Stimulated activated CD4-positive, alpha-beta T cell treated with anti-CD3 and anti-CD28 coated beads, TNF-alpha, amount 100 ng/mL, for 4 hours (primary cell): ENCODE measurements around the gene FMN2.

Experiments
- DNase-seq, 3 experiments: peaks; one replicate each; pipeline ENCODE4 v3.0.0-alpha.2; 2020; ENCODE audit warnings: low read depth in 3 of 3

The FMN2 gene

GRCh38 chr1:240423246-240423924, 331.7 kb downstream of the FMN2 start:
- DNase-seq = no peak

- DNase-seq = no peak
Observed at GRCh38 chr1:240424740-240425464, 333.2 kb downstream of the FMN2 start.

DNA sequence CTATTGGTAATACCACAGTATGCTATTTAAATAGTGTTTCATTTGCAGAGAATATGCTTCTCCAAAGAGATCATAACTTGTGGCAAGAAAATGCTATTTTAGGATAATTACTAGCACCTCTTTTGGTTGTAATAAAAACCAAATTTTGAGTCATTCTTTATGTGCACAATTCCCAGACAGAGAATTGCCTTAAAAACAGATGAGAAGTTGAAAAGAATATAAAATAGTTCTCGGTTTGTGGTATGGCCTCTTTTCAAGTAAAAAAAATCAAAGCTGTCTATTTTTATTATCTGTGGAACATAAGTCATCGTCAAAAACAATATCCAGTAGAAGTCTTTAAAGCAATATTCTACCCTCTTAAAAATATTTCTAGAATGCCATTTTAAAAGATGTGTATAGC, 334.4 kb downstream of the FMN2 start:
- no peak for DNase-seq

DNA sequence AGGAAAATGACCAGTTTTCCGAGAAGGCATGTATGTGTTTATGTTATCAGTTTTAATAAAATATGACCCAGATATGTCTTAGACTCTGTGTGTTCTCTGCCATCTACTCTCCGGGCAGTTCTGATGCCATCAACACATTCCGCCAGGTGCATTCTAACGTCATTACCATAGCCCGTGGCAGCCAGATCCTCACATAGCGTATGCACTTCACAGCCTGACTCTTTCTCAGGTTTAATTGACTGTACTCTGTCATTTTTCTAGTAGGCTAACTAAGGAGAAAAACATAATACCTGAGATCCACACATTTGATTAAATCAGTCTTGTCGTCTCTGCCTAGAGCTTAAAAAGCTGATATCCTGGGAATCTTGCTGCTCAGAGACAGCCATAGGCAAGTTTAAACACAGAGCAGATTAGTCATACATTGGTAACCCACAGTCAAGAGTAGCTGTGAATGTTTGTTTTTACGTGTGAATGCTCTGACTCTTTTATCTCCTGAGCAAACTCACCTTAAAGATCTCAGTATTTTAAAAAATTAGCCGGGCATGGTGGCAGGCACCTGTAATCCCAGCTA, 344.4 kb downstream of the FMN2 start:
- DNase-seq = no peak

- no peak for DNase-seq
Observed at GRCh38 chr1:240441669-240442068, 350.0 kb downstream of the FMN2 start.

- no peak for DNase-seq
Observed at GRCh38 chr1:240445369-240445768, 353.7 kb downstream of the FMN2 start.

- no peak for DNase-seq
Observed at GRCh38 chr1:240455228-240455821, 363.6 kb downstream of the FMN2 start.

- DNase-seq = no peak
Observed at GRCh38 chr1:240457203-240457602, 365.5 kb downstream of the FMN2 start.

DNA sequence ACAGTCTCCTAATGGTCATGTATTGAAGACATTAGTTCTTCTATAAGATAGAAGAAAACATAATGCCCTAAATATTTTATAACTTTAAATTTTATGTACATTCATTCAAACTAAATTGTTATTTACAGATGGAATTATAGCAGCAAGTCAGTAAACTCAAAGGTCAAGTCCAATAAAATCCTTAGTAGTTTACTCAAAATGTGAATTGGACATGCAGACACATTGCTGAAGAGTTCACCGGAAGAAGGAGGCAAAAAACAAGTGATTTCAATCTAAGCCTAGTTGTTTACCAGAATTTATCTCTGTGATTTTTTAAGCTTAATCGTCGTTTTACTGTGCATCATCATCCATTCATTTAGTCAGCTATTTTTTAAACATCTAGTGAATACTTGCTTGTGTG, 370.6 kb downstream of the FMN2 start:
- no peak for DNase-seq

- DNase-seq = no peak
Observed at GRCh38 chr1:240462766-240463395, 371.2 kb downstream of the FMN2 start.

DNA sequence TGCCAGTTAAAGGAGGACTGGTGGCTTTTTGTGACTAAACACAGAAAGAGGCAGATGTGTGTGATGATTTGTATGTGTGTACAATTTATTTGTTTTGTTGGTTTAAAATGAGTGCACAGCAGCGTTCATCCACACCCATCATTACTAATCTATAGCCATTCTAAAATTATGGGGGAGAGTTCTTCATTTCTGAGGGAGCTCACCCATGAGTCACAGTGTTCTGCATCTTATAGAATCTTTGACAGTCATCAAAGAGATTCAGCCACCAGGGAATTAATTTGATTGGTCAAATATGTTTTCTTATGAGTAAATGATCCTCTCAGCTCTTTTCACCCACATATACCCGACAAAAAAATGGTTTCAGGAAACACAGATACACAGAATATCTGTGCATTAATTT, 372.4 kb downstream of the FMN2 start:
- no peak for DNase-seq

DNA sequence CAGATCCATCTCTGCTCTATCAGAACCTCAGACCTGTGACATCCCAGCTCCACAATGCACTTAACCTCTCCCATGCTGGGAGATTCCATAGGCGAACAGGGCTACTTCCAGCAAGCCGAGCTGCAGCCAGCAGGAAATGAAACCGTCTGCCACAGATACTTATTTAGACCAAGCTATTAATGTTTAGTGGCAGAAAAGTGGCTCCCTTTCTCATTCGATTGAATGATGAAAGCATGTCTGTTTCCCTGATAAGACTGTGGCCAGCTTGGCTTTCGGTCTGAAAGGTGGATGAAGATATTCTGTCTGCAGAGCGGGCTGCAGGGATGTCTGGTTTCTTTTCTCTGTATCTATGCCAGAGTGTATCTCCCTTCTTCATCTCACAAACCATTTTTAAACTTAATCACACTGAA, 373.9 kb downstream of the FMN2 start:
- DNase-seq = no peak

DNA sequence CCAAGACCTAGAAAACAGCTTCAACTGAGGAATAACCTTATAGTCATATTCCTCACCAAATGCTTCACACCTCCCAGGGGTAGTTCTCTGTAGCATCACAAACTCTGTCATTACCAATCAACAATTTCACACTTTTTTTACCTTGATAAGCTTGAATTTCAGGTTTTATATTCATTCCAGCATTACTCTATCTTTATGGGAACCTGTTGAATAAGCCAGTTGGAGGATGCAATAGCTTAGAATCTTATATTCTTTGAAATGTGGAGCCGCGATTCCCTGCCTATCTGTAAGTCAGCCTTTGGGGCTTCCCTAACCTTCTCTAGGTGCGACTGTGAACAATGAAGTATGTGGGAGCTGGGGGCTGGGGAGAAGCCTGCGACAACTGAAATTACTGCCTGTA, 374.8 kb downstream of the FMN2 start:
- no peak for DNase-seq

GRCh38 chr1:240467895-240468294, 376.2 kb downstream of the FMN2 start:
- no peak for DNase-seq

DNA sequence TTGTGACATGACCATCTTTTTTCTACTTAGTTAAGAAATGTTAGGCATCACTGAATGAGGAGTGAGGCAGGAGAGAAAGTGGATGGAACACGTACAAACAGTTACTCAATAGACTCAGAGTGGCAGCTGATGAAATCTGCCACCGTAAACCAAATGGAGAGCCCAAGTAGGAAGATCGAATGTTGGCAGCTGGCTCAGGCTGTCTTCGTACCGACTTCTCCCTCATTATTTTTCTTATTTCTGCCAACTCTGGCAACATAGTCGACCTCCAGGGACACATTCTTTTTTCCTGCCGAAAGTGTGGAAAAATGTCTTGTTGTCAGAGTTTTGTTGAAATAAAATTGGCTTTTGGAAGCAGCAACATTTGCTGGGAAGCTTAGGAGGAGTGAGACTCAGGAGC, 377.0 kb downstream of the FMN2 start:
- no peak for DNase-seq

DNA sequence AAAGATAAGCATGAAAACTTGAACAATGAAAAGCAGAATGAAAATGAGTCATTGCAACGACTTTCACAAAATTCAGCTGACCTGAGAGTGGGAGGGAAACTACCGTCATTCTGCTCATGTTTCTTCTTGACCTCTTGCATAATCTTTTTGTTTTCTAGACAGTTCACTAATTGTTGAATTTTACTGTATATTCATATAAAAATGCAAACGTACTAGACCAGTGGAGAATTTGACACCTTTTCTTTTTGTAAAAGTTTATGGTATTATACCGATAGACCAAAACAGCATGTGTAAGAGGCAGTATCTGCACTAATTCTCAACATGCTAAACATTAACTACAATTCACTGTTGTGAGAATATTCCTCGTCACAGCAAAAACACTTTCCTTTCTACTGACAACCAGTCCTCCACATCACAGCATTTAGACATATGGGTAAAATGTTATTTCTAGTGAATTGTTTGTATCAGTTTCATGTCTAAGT, 382.5 kb downstream of the FMN2 start:
- no peak for DNase-seq

GRCh38 chr1:240475832-240476231, 384.1 kb downstream of the FMN2 start:
- no peak for DNase-seq

GRCh38 chr1:240478536-240478935, 386.9 kb downstream of the FMN2 start:
- DNase-seq = no peak

GRCh38 chr1:240484804-240485443, 393.2 kb downstream of the FMN2 start:
- no peak for DNase-seq

DNA sequence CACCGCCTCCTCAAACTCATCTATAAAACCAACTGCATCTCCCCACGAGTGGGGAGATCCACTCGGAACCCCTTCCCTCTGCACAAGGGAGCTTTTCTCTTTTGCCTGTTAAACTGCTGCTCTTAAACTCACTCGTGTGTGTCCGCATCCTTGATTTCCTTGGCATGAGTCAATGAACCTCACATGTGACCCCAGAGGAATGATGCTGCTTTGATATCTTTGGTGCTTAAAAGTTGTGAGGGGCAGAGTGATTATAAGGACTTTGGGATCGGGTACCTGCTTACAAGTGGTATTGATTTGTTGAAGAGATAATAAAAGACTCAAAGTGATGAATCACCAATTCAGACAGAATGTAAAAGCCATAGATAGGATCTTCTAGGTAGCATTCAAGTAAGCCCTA, 394.9 kb downstream of the FMN2 start:
- DNase-seq = no peak

GRCh38 chr1:240487493-240487892, 395.8 kb downstream of the FMN2 start:
- DNase-seq = no peak

GRCh38 chr1:240491156-240491555, 399.5 kb downstream of the FMN2 start:
- DNase-seq = no peak
